Caki2 (cell line): ENCODE results near the gene STX5. TPM values are rescaled to one million over a fixed set of nuclear protein-coding genes. Genes with fewer than 3 reads are reported as not detected.
"Not testable (repeated sequence)": the region's sequence is repeated elsewhere in the genome, so short reads cannot be mapped to it uniquely, and the experiment has no call there.

Source experiments
- DNase-seq: peaks from one replicate; pipeline ENCODE4 v3.0.0-alpha.2; 2015; ENCODE audit warnings: low read depth
- in situ Hi-C: cut with HindIII; loops from 2 replicates; pipeline ENCODE4 v1.10.0; 2016; ENCODE audit warnings: low sequenced_read_pairs, low pct_unique_long_range_greater_than_20kb, mixed read lengths
- total RNA-seq: library from RNA; depleted of rRNA; stranded (reverse); fragments of >200 nt; shearing (Covaris generic); gene quantifications from 2 replicates; pipeline ENCODE4 v1.2.3, GENCODE V29; 2014; ENCODE audit warnings: low replicate concordance

The STX5 gene
- total RNA-seq, 1 experiment from 2014 or later, result 29.6 TPM

GRCh38 chr11:62839050-62839945, 7.4 kb upstream of the STX5 start, which contains the start of gene WDR74:
TSS of gene WDR74 (minus strand) at chr11:62839590. CDS start at chr11:62839570, 20 bp downstream.
- peak; percentile 77 for DNase-seq
- in situ Hi-C loops, result no loop called here

- in situ Hi-C loops, result no loop called here
- DNase-seq, result no peak
Measured at GRCh38 chr11:62835336-62835735, 3.5 kb upstream of the STX5 start.

- in situ Hi-C loops, result no loop called here
- no peak for DNase-seq
Measured at GRCh38 chr11:62832336-62833234, 734 bp upstream of the STX5 start, which contains the start of gene TEX54. TSS of gene TEX54 (minus strand) at chr11:62832841.

DNA sequence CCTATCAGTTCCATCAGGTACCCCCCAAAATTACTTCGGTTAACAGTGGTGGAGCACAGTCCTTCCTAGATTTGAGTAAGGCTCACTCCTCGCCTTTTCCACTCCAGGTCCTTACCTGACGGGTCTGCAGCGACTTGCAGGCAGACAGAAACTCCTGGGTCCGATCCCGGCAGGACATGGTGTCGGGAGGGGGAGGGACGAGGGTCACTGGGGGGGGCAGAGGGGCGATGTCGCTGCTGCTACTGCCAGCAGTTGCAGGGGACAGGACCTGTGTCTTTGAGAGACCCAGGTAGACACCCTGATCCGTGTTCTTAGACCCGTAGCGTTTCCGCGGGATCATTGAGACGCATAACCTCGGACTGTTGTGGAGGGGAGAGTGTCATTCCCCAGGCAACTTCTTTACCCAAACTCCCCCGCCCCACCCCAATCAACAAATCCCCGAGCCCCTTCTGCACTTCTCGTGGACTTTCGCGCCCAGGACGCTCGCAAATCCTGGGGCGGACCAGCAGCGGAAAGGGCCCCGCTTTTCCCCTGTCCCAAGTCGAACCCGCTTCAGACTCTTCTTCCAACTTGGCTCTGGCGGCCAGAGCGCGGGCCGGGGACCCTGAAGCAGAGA, 839 bp downstream of the STX5 start:
- in situ Hi-C loops, result no loop called here
- DNase-seq, result no peak

DNA sequence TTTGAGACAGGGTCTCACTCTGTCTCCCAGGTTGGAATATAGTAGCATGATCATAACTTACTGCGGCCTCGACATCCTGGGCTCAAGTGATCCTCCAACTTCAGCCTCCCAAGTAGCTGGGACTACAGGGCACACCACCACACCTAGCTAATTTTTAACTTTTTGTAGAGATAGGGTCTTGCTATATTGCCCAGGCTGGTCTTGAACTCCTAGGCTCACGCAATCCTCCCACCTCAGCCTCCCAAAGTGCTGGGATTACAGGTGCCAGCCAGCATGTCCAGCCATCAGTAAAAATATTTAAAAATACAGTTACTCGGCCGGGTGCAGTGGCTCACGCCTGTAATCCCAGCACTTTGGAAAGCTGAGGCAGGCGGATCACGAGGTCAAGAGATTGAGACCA, 3.7 kb downstream of the STX5 start:
- DNase-seq, in situ Hi-C loops: not testable (repeated sequence)

DNA sequence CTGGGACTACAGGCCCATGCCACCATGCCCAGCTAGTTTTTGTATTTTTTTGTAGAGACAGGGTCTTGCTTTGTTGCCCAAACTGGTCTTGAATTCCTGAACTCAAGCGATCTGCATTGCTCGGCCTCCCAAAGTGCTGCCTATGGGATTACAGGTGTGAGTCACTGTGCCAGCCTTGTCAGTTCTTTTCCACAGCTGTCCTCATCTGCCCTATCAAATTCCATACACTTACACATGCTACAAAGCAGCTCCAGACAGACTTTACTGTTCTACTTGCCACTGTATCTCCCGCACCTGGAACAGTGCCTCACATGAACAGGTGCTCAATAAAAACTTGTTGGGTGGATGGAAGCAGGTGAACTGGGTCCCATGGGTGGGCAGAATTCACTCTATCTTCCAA, 8.2 kb downstream of the STX5 start:
- no peak for DNase-seq
- in situ Hi-C loops, result no loop called here

DNA sequence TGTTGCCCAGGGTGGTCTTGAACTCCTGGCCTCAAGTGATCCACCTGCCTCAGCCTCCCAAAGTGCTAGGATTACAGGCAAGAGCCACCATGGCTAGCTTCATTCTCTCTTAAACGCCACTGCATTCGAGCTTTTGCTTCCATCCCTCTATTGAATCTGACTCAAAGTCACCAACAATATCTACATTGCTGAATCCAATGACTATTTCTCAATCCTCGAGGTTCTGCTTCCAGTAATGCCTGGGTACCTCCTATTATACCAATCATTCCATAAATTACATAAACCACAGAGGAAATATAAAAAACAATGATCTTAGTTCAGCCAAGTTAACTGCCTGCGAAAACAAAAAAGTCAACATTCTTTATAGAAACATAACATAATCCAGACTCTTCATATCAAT, 14.7 kb downstream of the STX5 start:
- in situ Hi-C loops, result no loop called here
- DNase-seq, result no peak

DNA sequence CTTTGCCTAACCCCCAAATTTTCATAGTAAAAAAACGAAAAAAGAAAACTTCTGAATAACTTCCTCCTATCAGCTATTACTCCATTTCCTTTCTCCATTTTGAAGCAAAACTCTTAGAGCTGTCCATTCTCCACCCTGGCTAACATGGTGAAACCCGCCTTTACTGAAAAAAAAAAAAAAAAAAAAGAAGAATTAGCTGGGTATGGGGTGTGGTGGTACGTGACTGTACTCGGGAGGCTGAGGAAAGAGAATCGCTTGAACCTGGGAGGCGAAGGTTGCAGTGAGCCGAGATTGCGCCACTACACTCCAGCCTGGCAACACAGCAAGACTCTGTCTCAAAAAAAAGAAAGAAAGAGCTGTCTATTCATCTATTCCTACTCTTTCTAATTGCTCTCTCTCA, 15.3 kb downstream of the STX5 start:
- no peak for DNase-seq
- in situ Hi-C loops, result no loop called here

- in situ Hi-C loops, result no loop called here
- DNase-seq, result no peak
Measured at GRCh38 chr11:62811659-62812058, 20.2 kb downstream of the STX5 start.

DNA sequence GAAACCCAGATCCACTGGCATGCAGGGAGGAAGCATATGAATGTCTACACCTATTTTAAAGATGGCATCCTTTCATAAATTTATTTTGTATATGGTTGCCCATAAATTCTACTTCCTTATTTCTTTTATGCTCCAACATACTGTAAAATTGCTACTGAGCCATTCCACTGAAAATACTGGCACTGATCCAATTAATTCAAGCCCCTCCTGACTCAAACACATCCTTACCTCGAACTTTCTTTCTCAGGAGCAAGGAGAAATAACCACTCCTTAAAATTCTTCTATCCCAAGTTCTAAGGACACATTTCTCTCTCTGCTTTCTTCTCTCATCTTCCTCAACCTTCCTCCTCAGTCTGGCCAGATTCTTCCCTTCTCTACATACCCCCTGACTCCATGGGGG, 21.1 kb downstream of the STX5 start:
- no peak for DNase-seq
- in situ Hi-C loops, result no loop called here

- DNase-seq, result no peak
- in situ Hi-C loops, result no loop called here
Measured at GRCh38 chr11:62806611-62807121, 25.2 kb downstream of the STX5 start.

DNA sequence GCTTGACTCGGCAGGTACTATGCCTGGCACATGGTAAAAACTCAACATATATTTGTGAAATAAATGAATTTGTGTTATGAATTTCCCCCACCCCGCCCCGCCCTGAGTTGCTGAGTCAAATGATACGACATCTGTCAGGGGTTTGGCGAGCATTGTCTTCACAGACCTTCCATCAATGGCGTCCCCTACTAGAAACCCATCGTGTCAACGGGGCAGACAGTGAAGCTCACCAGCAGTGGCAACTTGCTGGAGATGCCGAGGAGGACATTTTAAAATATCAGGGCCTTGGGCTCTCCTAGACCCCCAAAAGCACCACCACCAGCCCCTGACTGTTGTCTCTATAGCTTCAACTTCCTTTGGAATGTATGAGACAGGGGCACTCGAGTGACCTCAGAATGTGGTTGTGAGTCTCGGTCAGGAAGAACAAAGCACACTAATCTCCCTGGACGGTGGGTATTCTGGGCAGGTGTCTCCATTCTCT, 25.9 kb downstream of the STX5 start:
- in situ Hi-C loops, result no loop called here
- no peak for DNase-seq

DNA sequence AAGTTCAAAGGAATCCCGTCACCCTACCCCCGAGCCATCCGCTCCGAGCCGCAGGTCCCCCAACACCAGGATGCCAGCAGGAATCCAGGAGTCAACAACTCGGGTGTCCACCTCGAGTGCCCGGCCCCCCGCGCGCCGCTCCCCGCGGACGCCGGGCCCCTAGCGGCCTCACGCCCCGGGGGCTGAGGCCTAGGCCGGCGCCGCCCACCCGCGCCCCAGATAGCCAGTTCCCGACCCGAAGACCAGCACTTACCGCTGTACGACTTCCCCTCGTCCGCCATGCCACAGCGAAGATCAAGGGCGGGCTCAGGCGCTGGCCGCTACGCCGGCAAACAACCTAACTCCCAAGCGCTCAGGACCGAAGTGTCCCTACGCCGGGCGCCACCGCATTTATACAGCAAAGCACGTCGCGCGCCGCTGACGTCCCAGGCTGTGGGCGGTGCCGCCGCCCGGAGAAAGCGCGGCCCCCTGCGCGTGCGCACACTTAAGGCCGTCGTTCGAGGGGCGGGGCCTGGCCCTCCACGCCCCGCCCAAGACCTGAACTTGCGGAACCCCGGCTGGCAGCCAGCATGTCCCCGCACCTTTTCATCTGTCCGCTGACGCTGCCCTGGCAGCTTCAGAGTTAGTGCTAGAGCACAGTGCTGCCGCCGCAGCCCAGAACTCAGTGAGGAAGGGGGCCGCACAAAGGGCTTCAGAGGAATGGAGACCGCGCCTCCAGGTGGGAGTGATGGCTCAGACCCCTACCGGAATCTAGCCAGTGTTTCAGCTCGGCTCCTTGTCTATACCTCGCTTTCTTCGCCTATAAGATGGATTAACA, 26.6 kb downstream of the STX5 start, which contains the start of gene NXF1:
TSS of gene NXF1 (minus strand) at position 365 of the 817 bp plus-strand sequence. CDS start at position 281, 84 bp downstream.
- in situ Hi-C loops, result no loop called here
- peak; percentile 88 for DNase-seq

- DNase-seq, result no peak
- in situ Hi-C loops, result no loop called here
Measured at GRCh38 chr11:62804310-62805075, 27.4 kb downstream of the STX5 start.

- DNase-seq, result no peak
- in situ Hi-C loops, result no loop called here
Measured at GRCh38 chr11:62801071-62801470, 30.8 kb downstream of the STX5 start.

DNA sequence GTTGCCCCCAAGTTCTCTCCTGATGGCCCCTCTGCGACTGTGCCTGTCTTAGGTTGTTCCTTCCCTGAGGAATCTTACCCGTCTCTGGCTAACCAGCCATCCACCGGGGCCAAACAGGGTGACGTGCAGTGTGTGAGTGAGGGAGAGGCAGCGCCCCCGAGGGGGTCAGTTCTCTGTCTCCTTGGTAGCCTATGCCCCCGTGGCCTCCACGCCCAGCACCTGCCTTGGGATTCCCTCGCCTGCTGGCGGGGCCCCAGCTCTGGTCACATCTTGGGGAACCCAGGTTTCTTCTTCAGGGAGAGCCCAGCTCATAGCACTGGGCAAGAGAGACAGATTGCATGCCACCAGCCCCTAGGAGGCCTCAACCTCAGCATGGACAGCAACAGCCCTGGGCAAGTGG, 32.4 kb downstream of the STX5 start:
- no peak for DNase-seq
- in situ Hi-C loops, result no loop called here

- no peak for DNase-seq
- in situ Hi-C loops, result no loop called here
Measured at GRCh38 chr11:62796281-62796680, 35.6 kb downstream of the STX5 start.
